ENCODE results near the gene MMRN2.
A peak's percentile ranks its signal among the peaks of the same experiment; 100 is the strongest.
"Not testable (repeated sequence)": the region's sequence is repeated elsewhere in the genome, so short reads cannot be mapped to it uniquely, and the experiment has no call there.

The MMRN2 gene

DNA sequence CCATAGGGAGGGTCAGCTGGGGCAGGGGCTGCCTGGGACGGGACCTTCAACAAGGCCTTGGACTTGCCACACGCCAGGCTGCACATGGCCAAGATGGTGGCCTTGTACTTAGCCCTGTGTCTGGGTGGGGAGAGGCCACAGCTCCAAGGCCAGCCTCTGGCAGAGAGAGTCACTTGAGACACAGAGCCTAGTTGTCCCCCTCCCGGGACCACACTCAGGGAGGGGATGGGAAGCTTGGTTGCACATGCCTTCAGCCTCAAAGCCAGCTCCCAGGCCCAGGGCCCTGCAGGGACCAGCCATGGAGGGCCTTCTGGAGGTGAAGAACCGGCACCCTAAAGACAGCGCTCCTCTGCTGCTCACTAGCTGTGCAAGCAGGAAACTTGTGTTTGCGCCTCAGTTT, 16.7 kb downstream of the MMRN2 start:
- no peak for DNase-seq (ENCODE audit: low spot score)

DNA sequence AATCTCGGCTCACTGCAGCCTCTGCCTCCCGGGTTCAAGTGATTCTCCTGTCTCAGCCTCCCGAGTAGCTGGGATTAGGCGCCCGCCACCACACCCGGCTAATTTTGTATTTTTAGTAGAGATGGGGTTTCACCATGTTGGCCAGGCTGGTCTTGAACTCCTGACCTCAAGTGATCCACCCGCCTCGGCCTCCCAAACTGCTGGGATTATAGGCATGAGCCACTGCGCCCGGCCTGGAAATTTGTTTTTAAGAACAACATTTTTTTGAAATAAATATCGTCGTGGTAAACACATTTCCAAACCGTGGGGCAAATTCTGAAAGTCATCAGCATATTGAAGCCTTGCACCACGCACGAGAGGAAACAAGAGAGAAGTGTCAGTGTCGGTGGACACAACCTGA, 17.3 kb downstream of the MMRN2 start:
- not testable (repeated sequence) for DNase-seq (ENCODE audit: low spot score)

DNA sequence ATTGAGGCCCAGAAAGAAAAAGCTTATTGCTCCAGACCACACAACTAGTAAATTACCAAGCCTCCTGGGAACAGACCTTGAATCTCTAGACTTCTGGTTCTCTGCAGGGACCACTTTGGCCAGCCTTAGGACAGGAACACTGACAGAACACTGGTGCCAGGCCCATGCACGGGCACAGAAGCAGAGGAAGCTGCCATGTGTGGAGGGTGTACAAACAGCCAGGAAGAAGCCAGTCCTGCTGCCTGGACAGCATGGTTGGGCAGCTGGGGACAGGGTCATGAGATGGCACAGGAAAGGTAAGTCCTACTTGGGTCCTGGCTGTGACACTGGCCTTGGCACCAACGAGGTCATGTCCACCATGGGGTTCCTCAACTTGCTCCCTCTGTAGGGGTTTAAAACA, 19.2 kb downstream of the MMRN2 start:
- no peak for DNase-seq (ENCODE audit: low spot score)

DNA sequence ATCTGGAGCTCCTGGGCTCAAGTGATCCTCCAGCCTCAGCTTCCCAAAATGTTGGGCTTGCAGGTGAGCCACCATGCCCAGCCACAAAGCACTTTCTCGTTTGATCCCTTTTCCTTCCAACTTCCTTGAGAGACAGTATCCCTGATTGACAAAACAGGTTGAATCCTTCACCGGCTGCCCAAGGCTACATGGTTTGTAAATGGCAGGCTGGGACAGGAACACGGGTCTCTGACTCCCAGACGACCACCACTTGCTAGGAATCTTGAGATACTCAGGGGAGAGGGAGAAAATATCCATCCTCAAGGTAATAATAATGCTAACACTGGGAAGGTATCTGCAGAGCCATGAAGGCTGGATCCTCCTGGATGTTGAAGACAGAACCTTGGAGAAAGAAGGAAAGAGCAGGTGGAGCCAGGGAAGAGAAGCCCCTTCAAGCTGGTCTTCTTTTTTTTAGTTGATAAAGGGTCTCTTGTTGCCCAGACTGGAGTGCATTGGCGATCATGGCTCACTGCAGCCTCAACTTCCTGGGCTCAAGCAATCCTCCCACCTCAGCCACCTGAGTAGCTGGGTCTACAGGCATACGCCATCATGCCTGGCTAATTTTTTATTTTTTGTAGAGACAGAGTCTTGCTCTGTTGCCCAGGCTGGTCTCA, 19.8 kb downstream of the MMRN2 start:
- no peak for DNase-seq (ENCODE audit: low spot score)

DNA sequence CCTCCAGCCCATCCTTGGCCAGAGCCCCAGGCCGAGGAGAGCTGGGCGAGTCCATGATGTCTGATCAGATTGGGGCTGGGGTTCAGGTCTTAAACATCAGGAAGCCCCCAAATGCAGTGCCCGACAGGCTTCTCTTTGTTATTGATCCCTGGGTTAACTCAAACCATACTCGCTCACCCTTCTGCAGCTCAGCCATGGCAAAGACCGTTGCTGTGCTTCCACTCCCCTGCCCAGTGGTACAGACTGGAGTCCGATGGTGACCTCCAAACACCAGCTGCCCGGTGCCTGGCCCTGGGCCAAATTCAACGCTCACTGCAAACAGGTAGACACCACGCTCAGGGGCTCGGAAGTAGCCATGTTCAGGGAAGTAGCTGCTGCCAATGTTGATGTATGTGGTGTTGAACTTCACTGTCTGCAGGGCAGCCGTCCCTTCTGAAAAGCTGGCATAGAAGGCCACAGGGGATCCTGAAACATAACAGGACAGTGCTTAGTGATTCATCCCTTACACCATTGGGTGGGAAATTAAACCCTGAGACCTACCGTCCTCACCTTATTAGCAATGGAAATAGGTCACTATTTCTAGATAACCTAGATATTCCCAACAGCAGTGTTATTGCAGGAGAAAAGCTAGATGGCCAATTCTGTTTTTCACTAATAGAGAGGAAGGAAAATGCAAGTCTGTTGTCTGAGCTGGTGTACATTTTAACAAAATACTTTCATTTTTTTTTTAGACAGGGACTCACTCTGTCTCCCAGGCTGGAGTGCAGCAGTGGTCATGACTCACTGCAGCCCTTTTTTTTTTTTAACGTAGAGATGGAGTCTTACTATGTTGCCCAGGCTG, 20.5 kb downstream of the MMRN2 start:
- DNase-seq (ENCODE audit: low spot score): no peak

DNA sequence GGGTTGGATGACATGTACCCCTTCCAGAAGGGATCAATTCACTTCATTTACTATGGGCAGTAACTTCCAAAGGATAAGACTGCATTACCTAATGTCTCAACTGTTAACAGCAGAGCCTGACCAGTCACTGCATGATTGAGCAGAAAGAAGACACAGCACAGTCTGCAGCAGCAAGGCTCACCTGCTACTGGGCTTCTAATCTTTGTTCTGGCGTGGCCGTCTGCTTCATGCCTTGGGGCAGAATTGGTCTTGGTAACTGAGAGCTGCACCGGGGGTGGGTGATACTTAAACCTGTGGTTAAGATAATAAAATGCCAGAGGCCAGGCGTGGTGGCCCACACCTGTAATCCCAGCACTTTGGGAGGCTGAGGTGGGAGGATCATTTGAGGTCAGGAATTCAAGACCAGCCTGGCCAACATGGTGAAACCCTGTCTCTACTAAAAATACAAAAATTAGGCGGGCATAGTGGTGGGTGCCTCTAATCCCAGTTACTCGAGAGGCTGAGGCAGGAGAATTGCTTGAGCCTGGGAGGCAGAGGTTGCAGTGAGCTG, 23.2 kb downstream of the MMRN2 start:
- DNase-seq (ENCODE audit: low spot score): not testable (repeated sequence)

DNA sequence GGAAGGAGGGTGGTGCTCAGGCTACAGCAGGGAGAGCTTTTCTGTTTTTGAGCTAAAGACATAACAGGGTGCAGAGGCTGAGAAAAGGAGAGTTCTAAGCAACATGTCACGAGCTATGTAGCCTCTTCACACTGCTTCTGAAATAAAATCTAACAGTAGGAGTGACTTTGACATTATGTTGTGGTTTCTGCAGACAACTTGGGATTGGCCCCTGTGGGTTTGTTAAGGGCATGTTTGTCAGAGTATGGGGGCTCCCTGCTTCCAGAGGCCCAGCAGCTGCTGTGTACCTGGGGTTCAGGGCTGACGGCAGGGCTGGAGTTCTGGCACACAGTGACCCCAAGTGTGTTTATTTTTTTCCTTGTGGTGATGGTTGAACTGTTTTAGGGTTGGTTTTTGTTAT, 24.7 kb downstream of the MMRN2 start:
- DNase-seq (ENCODE audit: low spot score): no peak

DNA sequence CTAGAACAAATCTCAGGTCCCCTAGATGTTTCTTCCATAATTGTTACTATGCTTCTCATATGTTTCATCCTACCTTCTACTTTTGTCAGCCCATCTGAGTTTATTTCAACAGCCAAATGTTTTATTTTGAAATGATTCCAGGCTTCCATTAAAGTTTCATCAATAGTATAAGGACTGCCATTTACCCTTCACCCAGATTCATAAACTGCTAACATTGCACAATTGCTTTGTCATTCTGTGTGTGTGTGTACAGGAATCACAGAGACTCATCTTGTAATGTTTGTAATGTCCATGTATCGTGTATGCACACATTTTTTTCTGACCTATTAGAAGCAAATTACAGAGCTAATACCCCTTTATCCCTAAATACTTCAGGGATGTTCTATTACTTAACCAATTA, 25.5 kb downstream of the MMRN2 start:
- DNase-seq (ENCODE audit: low spot score): no peak

DNA sequence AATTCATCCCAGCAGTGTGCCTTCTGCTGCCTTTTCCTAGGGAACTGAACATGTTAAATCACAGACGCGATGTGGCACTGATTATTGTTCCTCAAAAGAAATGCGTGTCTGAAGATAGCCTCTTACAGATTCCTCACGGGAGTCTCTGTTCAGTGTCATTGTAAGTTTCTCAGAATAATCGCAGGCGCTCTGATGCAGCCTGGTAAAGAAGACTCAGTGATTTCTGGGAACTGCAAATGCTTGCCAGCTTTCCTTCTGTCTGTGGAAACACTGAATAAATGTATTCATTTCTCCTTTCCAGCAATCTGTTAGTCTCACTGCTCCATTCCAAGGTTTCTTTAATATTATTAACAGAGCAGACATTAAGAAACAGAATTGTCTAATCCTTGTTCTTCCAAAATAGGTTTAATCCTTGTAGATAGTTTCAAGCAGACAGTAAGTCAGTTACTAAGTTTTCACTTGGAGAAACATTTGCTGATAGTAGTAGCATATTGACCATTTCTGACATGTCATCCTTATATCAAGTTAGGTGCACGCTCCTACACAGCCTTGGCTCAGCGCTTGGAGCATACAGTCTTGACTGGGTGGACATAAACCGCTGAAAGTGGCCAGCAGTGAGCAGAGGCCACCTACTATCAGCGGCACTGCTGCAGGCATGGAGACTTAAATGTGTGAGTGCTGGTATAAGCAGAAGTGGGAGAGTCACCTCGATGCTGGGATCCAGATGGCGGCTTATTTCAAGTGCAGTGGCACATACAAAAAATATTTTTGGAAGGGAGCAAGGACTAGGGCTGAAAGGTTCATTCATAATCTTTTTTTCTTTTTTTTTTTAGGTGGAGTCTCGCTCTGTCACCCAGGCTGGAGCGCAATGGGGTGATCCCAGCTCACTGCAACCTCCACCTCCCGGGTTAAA, 27.7 kb downstream of the MMRN2 start:
- no peak for DNase-seq (ENCODE audit: low spot score)

DNA sequence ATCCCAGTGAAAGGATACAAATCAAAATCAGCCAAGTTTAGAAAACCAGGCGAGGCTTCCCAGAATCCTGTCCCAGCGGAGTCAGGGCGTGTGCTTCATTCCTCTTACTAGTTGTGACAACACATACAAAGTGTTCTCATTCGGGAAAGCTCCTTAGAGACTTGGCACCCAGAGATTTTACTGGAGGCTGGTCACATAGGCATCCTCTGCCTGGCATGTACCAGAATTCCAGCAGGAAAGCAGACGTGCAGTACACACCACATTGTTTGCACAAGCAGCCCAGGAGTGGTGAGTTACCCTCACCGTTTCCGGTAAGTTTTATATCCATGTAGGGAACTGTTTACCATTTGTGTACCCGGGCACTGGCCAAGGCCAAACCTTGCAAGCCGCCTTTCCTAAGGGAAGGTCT, 34.9 kb downstream of the MMRN2 start:
- DNase-seq (ENCODE audit: low spot score): no peak

DNA sequence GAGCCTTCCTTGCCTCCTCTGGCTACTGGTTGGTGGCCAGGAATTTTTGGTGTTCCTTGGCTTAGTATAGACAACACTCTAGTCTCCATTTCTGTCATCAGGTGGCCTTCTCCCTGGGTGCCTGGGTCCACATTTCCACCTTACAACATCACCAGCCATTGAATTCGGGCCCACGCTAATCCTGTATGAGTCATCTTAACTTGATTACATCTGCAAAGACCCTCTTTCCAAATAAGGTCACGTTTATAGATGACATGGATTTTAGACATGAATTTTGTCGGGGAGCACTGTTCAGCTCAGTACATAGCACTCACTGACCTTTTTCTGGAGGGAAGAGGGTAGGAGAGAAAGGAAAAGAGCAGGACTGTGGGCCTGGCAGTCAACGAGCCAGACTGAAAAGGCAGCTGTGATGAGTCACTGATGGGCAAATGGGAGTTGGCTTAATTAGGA, 39.4 kb downstream of the MMRN2 start:
- DNase-seq (ENCODE audit: low spot score): no peak

DNA sequence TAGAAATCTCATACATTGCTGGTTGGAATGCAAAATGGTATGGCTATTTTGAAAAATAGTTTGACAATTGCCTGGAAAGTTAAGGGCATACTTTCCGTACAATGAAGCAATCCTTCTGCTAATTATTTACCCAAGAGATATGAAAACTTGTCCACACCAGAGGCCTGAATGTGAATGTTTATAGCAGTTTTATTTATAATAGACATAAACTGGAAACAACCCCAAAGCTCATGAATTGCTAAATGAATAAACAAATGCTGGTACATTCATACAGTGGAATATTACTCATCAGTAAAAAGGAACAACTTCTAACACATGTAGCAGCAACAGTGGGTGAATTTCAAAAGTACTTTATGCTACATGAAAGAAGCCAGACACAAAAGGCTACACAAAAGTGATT, 42.7 kb downstream of the MMRN2 start:
- DNase-seq (ENCODE audit: low spot score): no peak

DNA sequence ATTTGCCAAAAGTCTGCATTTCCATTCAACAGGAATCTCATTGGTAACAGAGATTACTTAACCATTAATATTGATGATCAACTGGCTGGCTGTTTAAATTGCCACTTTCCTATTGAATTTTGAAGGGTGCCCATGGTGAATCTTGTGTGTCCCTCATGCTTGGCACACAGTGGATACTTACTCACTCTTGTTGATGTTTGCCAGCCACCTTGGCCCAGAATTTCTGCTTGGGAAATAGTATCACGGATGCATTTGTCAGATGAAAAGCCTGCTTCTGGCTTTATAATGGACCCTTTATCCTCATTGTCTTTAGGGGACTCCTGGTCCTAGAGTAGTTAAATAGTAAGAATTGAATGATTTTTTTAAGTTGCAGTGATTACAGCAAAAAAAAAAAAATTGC, 52.0 kb downstream of the MMRN2 start:
- DNase-seq (ENCODE audit: low spot score): no peak

DNA sequence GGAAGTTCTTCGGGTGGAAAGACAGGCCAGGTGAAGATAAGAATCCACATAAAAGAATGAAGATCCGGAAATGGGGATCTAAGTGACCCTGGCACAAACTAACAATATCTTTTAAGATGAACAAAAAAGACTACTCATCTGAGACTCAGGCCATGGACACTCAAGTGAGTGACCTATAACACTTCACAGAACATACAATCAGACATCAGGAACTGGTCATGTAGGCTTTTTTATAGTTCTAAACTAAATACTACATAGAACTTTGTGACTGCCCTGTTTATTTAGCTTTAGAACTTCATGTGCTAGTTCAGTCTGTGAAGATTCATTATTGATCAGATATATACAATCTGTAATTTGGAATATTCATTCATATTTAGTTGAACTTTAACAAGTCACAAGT, 52.8 kb downstream of the MMRN2 start:
- no peak for DNase-seq (ENCODE audit: low spot score)

DNA sequence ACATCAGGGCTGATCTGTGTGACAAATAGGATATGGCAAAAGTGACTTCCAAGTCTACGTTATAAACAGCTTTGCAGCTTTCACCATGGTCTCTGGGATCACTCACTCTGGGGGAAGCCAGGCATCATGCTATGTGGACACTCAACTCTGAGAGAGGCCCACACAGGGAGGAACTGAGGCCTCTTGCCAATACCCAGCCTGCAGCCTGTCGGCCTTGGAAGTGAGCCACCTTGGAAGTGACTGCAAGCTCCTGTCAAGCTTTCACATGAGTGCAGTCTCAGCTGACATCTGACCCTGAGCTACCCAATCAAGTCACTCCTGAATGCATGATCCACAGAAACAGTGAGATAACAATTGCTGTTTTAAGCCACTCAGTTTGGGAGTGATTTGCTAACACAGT, 56.5 kb downstream of the MMRN2 start:
- DNase-seq (ENCODE audit: low spot score): peak; percentile 86

DNA sequence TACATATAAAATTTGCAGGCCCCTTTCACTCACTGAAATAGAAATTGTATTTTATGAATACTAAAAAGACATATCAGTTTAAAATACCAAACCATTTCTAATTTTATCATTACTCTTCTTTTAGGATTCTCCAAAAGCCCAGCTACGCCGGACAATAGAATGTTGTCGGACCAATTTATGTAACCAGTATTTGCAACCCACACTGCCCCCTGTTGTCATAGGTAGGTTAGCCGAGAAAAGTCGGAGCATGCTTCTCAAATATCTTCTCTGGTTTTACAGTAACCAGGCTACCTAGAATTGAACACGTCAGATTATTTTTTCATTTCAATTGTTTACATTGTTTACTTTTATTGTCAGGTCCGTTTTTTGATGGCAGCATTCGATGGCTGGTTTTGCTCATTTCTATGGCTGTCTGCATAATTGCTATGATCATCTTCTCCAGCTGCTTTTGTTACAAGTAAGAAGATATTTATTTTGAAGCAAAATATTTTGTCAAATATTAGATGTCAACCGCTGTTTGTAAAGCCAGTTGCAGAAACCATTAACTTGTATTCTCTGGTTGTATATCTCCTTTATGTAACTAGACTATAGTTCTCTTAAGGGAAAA, 57.6 kb downstream of the MMRN2 start:
- peak; percentile 82 for DNase-seq (ENCODE audit: low spot score)

DNA sequence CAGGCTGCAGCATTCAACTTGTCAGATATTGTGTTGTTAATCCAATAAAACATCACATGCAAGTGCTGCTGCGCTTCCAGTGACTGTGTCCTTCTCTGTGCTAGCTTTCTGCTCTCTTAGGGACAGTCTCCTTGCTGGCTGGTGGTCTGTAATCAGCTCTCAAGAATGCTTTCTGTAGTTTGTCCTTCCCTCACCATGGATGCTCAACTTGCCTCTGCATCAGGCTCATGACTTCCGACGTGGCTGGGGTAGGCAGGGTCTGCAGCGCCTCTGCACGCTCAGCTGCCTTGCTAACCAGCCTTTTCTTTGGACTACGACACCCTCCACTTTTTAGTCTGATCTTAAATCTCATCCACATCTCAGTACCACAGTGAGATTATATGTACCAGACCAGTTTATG, 58.3 kb downstream of the MMRN2 start:
- DNase-seq (ENCODE audit: low spot score): peak; percentile 51

DNA sequence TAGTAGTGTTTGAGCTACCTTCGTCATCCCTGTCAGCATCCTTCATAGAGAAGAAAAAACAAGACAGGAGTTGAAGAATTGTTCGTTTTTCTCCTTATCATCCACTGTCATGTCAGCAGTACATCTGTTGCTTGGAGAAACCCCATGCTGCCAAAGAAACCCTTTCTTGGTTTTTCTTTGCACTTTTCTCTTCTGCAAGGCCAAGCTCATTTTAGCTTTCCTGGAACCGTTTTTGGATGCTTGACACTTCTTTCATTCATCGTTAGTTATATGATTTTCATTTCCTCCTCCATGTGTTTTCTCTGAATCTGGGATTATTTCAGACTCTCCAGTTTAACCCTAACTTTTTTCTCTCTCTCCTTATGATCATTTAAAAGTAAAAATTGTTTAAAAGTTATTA, 58.9 kb downstream of the MMRN2 start:
- no peak for DNase-seq (ENCODE audit: low spot score)

DNA sequence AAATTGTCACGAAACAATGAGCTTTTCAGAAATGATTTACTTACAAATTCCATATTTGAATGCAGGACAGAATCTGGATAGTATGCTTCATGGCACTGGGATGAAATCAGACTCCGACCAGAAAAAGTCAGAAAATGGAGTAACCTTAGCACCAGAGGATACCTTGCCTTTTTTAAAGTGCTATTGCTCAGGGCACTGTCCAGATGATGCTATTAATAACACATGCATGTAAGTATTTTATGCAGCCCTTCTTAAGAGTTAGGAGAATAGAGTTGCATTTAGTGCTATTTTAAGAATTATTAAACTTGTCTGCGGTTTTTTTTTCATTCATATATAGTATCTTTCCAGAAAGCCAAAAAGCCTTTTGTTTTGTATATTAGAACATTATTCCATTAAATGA, 67.4 kb downstream of the MMRN2 start:
- no peak for DNase-seq (ENCODE audit: low spot score)

DNA sequence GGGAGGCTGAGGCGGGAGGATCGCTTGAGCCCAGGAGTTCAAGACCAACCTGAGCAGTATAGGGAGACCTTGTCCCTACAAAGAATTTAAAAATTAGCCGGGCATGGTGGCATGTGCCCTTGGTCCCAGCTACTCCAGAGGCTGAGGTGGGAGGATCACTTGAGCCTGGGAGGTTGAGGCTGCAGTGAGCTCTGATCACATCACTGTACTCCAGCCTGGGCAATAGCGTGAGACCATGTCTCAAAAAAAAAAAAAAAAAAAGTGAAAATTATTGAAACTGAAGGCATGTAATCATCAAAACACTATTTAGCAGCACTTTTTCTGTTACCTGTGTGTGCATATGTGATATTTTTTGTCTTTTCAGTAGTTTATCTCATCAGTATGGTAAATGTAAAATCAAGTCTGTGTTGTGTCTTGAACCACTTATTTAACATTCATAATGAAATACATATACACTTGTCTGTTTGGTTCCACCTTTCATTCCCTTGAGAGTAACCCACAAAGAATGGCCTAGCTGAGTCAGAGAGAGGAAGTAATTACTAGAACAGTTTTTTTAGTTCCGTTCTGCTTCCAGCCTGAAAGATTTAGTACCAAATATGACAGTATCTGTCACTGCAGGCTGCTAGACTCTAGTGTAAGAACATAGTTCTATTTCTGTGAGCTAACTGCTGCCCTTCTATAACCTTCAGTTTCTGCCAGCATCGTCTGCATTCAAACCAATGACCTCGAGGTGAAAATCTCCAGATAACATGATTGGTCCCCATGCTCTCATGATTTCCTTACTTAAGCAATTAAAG, 68.6 kb downstream of the MMRN2 start:
- DNase-seq (ENCODE audit: low spot score): no peak
